Esophagus muscularis mucosa (tissue), 3 donors: Measurements from ENCODE around the gene SLC45A1.

Source experiments
- POLR2A ChIP-seq: fragments of 450-650 bp; IDR thresholded peaks from one replicate; pipeline ENCODE4 v1.6.1; 2017; ENCODE audit warnings: antibody characterized with exemption, moderate library complexity, mild to moderate bottlenecking, low read depth
- POLR2AphosphoS5 ChIP-seq, 2 donors: sonication (generic); formaldehyde crosslinking; IDR thresholded peaks; one replicate each; pipeline ENCODE4 v1.6.1; 2017; ENCODE audit warnings: antibody characterized with exemption in 2 of 2
- TF ChIP-seq, protein P1 (sequence below), 3 experiments: fragments of 200-600 bp in 2 of 3; fragments of 450-650 bp in 1 of 3; sonication (generic) in 2 of 3; IDR thresholded peaks; one replicate each; pipeline ENCODE4 v1.5.1; 2017 to 2019; ENCODE audit warnings: antibody characterized with exemption in 3 of 3, mild to moderate bottlenecking in 2 of 3, moderate library complexity in 1 of 3

DNA sequence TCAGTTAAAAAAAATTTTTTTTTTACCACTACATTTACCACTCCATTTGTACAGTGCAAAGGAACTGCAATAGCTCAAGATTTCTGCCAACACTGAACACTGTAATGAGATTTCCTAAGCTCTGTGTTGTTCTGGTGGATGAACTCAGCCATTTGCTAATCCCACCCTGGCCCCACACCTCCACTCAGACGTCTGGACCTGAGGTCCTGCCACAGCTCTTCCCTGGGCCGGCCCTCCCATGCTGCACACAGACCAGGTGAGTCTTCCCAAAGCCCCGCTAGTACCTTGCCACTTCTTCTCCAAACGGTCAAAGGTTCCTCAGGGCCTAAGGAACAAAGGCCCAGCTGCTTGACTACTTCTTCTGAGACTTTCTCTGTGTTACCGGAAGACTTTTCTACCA is 56.4 kb downstream of the SLC45A1 start:
- TF ChIP-seq, protein P1, sequence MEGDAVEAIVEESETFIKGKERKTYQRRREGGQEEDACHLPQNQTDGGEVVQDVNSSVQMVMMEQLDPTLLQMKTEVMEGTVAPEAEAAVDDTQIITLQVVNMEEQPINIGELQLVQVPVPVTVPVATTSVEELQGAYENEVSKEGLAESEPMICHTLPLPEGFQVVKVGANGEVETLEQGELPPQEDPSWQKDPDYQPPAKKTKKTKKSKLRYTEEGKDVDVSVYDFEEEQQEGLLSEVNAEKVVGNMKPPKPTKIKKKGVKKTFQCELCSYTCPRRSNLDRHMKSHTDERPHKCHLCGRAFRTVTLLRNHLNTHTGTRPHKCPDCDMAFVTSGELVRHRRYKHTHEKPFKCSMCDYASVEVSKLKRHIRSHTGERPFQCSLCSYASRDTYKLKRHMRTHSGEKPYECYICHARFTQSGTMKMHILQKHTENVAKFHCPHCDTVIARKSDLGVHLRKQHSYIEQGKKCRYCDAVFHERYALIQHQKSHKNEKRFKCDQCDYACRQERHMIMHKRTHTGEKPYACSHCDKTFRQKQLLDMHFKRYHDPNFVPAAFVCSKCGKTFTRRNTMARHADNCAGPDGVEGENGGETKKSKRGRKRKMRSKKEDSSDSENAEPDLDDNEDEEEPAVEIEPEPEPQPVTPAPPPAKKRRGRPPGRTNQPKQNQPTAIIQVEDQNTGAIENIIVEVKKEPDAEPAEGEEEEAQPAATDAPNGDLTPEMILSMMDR (IDR thresholded peaks at IDR 0.05) = no peak
- no peak for TF ChIP-seq POLR2AphosphoS5 (IDR thresholded peaks at IDR 0.05)
- no peak for TF ChIP-seq POLR2A
